ENCODE measurements around the gene CLTCL1.

CLTCL1 gene

DNA sequence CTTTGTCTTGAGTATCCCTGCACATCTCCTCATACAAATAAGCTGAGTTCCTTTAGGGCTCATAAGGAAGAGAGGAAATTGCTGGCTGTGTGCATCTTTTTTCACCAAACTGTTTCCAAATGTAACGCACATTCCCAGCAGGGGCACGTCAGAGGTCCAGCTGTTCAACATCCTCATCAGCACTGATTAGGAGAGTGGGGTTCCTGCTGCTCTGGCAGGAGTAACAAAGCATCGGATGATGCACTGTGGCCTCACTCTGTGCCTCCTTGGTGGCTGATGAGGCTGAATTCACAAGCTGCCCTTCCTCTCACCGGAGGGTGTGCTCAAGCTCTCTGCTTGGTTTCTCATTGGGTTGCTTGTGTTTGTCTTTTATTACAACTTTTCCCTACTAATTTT is 77.4 kb downstream of the CLTCL1 start:
- TF ChIP-seq, protein P1, sequence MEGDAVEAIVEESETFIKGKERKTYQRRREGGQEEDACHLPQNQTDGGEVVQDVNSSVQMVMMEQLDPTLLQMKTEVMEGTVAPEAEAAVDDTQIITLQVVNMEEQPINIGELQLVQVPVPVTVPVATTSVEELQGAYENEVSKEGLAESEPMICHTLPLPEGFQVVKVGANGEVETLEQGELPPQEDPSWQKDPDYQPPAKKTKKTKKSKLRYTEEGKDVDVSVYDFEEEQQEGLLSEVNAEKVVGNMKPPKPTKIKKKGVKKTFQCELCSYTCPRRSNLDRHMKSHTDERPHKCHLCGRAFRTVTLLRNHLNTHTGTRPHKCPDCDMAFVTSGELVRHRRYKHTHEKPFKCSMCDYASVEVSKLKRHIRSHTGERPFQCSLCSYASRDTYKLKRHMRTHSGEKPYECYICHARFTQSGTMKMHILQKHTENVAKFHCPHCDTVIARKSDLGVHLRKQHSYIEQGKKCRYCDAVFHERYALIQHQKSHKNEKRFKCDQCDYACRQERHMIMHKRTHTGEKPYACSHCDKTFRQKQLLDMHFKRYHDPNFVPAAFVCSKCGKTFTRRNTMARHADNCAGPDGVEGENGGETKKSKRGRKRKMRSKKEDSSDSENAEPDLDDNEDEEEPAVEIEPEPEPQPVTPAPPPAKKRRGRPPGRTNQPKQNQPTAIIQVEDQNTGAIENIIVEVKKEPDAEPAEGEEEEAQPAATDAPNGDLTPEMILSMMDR (IDR thresholded peaks at IDR 0.05), result no peak
- Histone ChIP-seq H3K36me3 (peaks cover 75% of the 10 kb centered on the region), H3K4me3 (ENCODE audit: low read depth in 1 of 2, low read length in 1 of 2) (no peak overlapping the region), H3K9me3 (no peaks in the 10 kb centered on the region), H3K4me1 (ENCODE audit: control insufficient read depth in 1 of 2, insufficient read depth in 1 of 2, low read depth in 1 of 2, low read length in 1 of 2) (no peaks in the 10 kb centered on the region), H3K27me3 (no peaks in the 10 kb centered on the region), H3K27ac (no peak overlapping the region)

DNA sequence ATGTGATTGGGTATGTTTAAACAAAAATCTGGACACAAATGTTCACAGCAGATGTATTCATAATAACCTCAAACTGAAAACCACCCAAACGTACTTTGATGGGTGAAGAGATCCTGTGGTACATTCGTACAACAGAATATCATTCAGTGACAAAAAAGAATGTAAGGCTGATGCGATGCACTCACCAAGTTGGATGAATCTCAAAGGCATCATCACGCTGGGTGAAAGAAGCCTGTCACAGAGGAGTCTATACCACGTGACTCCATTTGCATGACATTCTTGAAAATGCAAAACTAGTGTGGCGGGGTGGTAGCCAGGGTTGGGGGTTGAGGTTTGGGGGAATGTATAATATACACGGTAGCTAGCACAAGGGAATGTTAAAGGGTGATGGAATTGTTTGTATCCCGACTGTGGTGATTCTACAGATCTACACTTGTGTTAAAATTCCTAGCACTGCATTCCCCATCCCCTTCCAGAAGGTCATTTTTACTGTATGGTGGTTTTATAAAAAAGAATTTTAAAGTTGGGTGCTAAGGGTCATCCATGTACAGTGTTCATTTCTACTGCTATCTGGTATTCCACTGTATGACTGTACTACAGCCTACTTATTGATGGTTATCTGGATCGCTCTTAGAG is 78.0 kb downstream of the CLTCL1 start:
- Histone ChIP-seq H3K9me3 (no peaks in the 10 kb centered on the region), H3K4me3 (ENCODE audit: low read depth in 1 of 2, low read length in 1 of 2) (no peak overlapping the region), H3K4me1 (ENCODE audit: control insufficient read depth in 1 of 2, insufficient read depth in 1 of 2, low read depth in 1 of 2, low read length in 1 of 2) (no peaks in the 10 kb centered on the region), H3K27ac (no peak overlapping the region), H3K36me3 (peaks cover 75% of the 10 kb centered on the region), H3K27me3 (no peaks in the 10 kb centered on the region)
- TF ChIP-seq, protein P1 (IDR thresholded peaks at IDR 0.05), result no peak

DNA sequence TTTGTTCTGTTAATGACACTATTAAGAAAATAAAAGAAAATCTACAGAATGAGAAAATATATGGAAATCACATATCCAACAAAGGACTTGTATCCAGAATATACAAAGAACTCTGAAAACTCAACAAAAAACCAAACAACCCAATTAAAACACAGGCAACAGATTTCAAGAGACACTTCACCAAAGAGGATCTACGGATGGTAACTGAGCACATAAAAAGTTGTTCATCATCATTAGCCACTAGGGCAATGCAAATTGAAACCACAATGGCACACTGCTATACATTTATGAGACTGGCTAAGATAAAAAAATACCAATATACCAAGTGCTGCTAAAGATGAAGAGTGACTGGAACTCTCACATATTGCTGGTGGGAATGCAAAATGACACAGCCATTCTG is 78.5 kb downstream of the CLTCL1 start:
- Histone ChIP-seq H3K4me1 (ENCODE audit: control insufficient read depth in 1 of 2, insufficient read depth in 1 of 2, low read depth in 1 of 2, low read length in 1 of 2) (no peaks in the 10 kb centered on the region), H3K27me3 (no peaks in the 10 kb centered on the region), H3K36me3 (peaks cover 75% of the 10 kb centered on the region), H3K27ac (no peak overlapping the region), H3K9me3 (no peaks in the 10 kb centered on the region), H3K4me3 (ENCODE audit: low read depth in 1 of 2, low read length in 1 of 2) (no peak overlapping the region)
- TF ChIP-seq, protein P1 (IDR thresholded peaks at IDR 0.05), result no peak

DNA sequence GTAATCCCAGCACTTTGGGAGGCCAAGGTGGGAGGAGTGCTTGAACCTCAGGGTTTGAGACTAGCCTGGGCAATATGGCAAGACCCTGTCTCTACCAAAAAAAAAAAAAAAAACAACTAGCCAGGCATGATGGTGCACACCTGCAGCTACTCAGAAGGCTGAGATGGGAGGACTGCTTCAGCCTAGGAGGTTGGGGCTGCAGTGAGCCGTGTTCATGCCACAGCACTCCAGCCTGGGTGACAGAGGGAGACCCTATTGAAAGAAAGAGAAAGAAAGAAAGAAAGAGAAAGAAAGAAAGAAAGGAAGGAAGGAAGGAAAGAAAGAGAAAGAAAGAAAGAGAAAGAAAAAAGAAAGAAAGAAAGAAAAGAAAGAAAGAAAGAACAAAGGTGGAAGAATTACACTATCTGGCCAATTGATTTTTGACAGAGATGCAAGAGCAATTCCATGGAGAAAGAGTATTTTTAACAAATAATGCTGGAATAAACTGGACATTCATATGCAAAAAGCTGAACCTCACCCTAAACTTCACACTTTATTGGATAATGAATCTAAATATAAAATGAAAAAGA is 79.1 kb downstream of the CLTCL1 start:
- Histone ChIP-seq H3K9me3 (no peaks in the 10 kb centered on the region), H3K4me3 (ENCODE audit: low read depth in 1 of 2, low read length in 1 of 2) (no peak overlapping the region), H3K36me3 (peaks cover 78% of the 10 kb centered on the region), H3K4me1 (ENCODE audit: control insufficient read depth in 1 of 2, insufficient read depth in 1 of 2, low read depth in 1 of 2, low read length in 1 of 2) (no peaks in the 10 kb centered on the region), H3K27me3 (no peaks in the 10 kb centered on the region), H3K27ac (no peak overlapping the region)
- TF ChIP-seq, protein P1 (IDR thresholded peaks at IDR 0.05), result no peak

DNA sequence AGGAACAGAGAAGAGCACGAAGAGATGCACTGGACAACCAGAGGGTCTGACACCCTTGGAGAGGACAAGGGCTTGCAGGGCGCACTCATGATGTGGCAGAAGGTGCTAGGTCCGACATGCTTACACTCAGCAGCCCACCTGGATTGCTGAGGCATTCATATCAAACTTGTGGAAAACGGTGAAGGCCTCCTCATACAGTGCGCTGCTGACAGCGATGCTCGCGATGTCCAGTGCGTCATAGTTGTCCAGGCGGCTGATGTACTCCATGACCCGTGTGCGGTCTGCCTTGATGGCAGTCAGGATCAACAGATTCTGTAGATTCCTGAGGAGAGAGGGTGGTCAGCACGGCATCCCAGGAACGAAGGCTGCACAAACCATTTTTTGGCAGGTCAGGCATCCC is 81.3 kb downstream of the CLTCL1 start:
- Histone ChIP-seq H3K27me3 (no peaks in the 10 kb centered on the region), H3K36me3 (peaks cover 77% of the 10 kb centered on the region), H3K4me1 (ENCODE audit: control insufficient read depth in 1 of 2, insufficient read depth in 1 of 2, low read depth in 1 of 2, low read length in 1 of 2) (no peaks in the 10 kb centered on the region), H3K4me3 (ENCODE audit: low read depth in 1 of 2, low read length in 1 of 2) (no peak overlapping the region), H3K27ac (no peak overlapping the region), H3K9me3 (no peaks in the 10 kb centered on the region)
- TF ChIP-seq, protein P1 (IDR thresholded peaks at IDR 0.05), result no peak

Measured in neutrophil (primary cell).